Fibroblast of lung (primary cell): ENCODE data around the gene AFP.

ENCODE experiments used
- EZH2 ChIP-seq: IDR thresholded peaks from 2 replicates; pipeline ENCODE4 v1.5.1; 2012; ENCODE audit warnings: low read length, control low read depth, mild to moderate bottlenecking; ENCODE audit errors: missing control alignments
- TF ChIP-seq, protein P1 (sequence below), 2 donors: IDR thresholded peaks in 1 of 2; conservative IDR thresholded peaks in 1 of 2; 1 replicate in 1 of 2; 2 replicates in 1 of 2; pipeline ENCODE4 v1.5.1; 2011 to 2012; ENCODE audit warnings: low read length in 2 of 2, control low read depth in 1 of 2, inconsistent platforms in 1 of 2, low read depth in 1 of 2, mild to moderate bottlenecking in 1 of 2

DNA sequence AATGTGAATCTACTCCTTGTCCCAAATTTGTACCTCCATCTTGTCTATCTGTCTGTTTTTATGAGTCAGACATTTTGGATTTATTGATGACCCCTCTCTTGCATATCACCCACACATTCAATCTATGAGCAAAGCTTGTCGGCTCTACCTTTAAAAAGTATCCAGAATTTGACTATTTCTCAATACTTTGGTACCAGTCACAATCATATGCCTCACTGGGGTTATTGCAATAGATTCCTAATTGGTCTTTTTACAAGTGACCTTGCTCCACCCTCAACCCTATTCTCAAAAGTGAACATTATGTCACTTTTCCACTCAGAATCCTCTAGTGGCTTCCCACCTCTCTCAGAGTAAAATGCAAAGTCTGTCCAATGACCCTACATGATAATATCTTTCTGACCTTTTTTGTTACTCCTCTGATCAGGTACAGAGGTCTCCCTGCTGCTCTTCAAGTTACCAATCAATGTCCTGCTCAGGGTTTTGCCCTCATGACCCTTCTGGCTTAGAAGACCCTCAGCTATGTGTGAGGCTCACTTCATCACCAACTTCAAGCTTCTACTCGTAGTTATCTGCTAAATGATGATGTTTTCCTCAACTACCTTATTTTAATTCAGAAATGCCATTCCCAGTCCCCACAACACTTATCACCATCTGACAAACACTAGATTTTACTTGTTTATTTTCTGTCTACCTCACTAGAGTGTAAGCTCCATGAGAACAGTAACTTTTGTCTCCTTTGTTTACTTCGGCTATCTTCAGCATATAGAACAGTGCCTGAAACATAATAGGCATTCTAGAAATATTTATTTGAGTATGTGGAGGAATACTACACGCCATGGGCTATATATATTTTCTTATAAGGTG lies 22.4 kb downstream of the AFP start:
- TF ChIP-seq, protein P1, sequence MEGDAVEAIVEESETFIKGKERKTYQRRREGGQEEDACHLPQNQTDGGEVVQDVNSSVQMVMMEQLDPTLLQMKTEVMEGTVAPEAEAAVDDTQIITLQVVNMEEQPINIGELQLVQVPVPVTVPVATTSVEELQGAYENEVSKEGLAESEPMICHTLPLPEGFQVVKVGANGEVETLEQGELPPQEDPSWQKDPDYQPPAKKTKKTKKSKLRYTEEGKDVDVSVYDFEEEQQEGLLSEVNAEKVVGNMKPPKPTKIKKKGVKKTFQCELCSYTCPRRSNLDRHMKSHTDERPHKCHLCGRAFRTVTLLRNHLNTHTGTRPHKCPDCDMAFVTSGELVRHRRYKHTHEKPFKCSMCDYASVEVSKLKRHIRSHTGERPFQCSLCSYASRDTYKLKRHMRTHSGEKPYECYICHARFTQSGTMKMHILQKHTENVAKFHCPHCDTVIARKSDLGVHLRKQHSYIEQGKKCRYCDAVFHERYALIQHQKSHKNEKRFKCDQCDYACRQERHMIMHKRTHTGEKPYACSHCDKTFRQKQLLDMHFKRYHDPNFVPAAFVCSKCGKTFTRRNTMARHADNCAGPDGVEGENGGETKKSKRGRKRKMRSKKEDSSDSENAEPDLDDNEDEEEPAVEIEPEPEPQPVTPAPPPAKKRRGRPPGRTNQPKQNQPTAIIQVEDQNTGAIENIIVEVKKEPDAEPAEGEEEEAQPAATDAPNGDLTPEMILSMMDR (conservative IDR thresholded peaks at IDR 0.05 in 1 of 2, IDR thresholded peaks at IDR 0.05 in 1 of 2; ENCODE audit: low read depth in 1 of 2, low read length in 2 of 2), result no peak
- no peak for TF ChIP-seq EZH2
